Astrocyte of the hippocampus (primary cell): ENCODE results near the gene METTL23.
A peak's percentile ranks its signal among the peaks of the same experiment; 100 is the strongest.

Experiments
- DNase-seq: peaks from one replicate; pipeline ENCODE4 v3.0.0; 2011; ENCODE audit warnings: low read depth, low spot score

Gene METTL23

GRCh38 chr17:76726776-76727718 lies at the start of gene METTL23:
Gene METTL23 (plus strand): TSS chr17:76726839. CDS start chr17:76729711, 2,872 bp downstream.
- peak; percentile 88 for DNase-seq

GRCh38 chr17:76677406-76677805 lies 49.2 kb upstream of the METTL23 start:
- DNase-seq: no peak

- DNase-seq: no peak
Observed at GRCh38 chr17:76678330-76678729, 48.3 kb upstream of the METTL23 start.

- no peak for DNase-seq
Observed at GRCh38 chr17:76679239-76679638, 47.4 kb upstream of the METTL23 start.

GRCh38 chr17:76681222-76682137 lies 45.2 kb upstream of the METTL23 start:
- DNase-seq: peak; percentile 82

- peak; percentile 53 for DNase-seq
Observed at GRCh38 chr17:76682296-76682695, 44.3 kb upstream of the METTL23 start.

- no peak for DNase-seq
Observed at GRCh38 chr17:76683011-76683755, 43.5 kb upstream of the METTL23 start.

- no peak for DNase-seq
Observed at GRCh38 chr17:76683921-76684745, 42.5 kb upstream of the METTL23 start.

GRCh38 chr17:76684756-76685155 lies 41.9 kb upstream of the METTL23 start:
- DNase-seq: no peak

GRCh38 chr17:76685366-76685765 lies 41.3 kb upstream of the METTL23 start:
- DNase-seq: no peak

- no peak for DNase-seq
Observed at GRCh38 chr17:76685846-76686245, 40.8 kb upstream of the METTL23 start.

GRCh38 chr17:76686538-76687297 lies 39.9 kb upstream of the METTL23 start:
- DNase-seq: no peak

- DNase-seq: no peak
Observed at GRCh38 chr17:76687298-76688164, 39.1 kb upstream of the METTL23 start.

GRCh38 chr17:76688165-76688622 lies 38.4 kb upstream of the METTL23 start:
- DNase-seq: peak; percentile 50

GRCh38 chr17:76689859-76690258 lies 36.8 kb upstream of the METTL23 start:
- DNase-seq: no peak

- no peak for DNase-seq
Observed at GRCh38 chr17:76690596-76691280, 35.9 kb upstream of the METTL23 start.

- no peak for DNase-seq
Observed at GRCh38 chr17:76691379-76692191, 35.1 kb upstream of the METTL23 start.
